K562 (cell line): ENCODE measurements around the gene MTHFS. TPM values are rescaled to one million over a fixed set of nuclear protein-coding genes. Genes with fewer than 3 reads are reported as not detected.

Source experiments
- ATAC-seq: fragments of 200-7000 bp; cut with Tn5 transposase; 3 replicates; pipeline ENCODE4 v1.9.1; 2020; ENCODE audit warnings: moderate library complexity
- BruUV-seq: library from RNA; stranded (reverse); fragments of 400-500 nt; replicated peaks from 2 replicates; lab custom pipeline; 2021; lab: Mats Ljungman, UMichigan
- CTCF ChIA-PET: fragments of 300-600 bp; formaldehyde crosslinking; extraction: SDS; loops from one replicate; lab custom pipeline; 2021; ENCODE audit warnings: low intra/inter-chr PET ratio; lab: Yijun Ruan, JAX
- POLR2A ChIA-PET: fragments of 300-600, 350-650 bp; sonication (Branson Sonifier 250); formaldehyde crosslinking; extraction: SDS; loops from one replicate; lab custom pipeline; 2021; ENCODE audit warnings: antibody characterized with exemption, inconsistent platforms; lab: Yijun Ruan, JAX
- DNase-seq, 4 experiments: peaks; one replicate each; pipeline versions ENCODE4 v3.0.0 to v3.0.0-alpha.2; 2011 to 2018; ENCODE audit warnings: low spot score in 3 of 4, mixed read lengths in 3 of 4; ENCODE audit errors: extremely low read depth in 1 of 4
- FAIRE-seq: peaks from 2 replicates; lab custom pipeline; 2011; peaks lifted over from hg19 to GRCh38; lab: Jason Lieb, UNC
- H2AFZ ChIP-seq: 2 replicates; pipeline ENCODE4 v1.6.0; 2011; ENCODE audit warnings: low read depth, low read length, control low read depth, inconsistent platforms
- H3K27ac ChIP-seq: fragments of 200-600 bp; 3 replicates; pipeline ENCODE4 v1.8.0; 2011; ENCODE audit warnings: low read depth, mild to moderate bottlenecking, control low read depth, inconsistent platforms, low read length, moderate library complexity, mixed read lengths; ENCODE audit errors: extremely low read depth
- H3K27me3 ChIP-seq, 2 experiments: fragments of 300-600 bp in 1 of 2; 2 replicates in 1 of 2; 3 replicates in 1 of 2; pipeline versions ENCODE4 v1.6.0 to v1.8.0; 2011; ENCODE audit warnings: inconsistent platforms in 2 of 2, low read length in 2 of 2, mild to moderate bottlenecking in 1 of 2, mixed read lengths in 1 of 2, moderate library complexity in 1 of 2; ENCODE audit not compliant: control insufficient read depth in 2 of 2, insufficient read depth in 2 of 2
- H3K36me3 ChIP-seq: fragments of 300-600 bp; 3 replicates; pipeline ENCODE4 v1.8.0; 2011; ENCODE audit warnings: mild to moderate bottlenecking, low read length, inconsistent platforms; ENCODE audit not compliant: control insufficient read depth, insufficient read depth
- H3K4me1 ChIP-seq, 2 experiments: fragments of 200-600 bp in 1 of 2; replicated peaks in 1 of 2; 2 replicates in 1 of 2; 3 replicates in 1 of 2; pipeline versions ENCODE4 v1.5.1 to v1.8.0; 2011; ENCODE audit warnings: inconsistent platforms in 2 of 2, low read length in 2 of 2, mild to moderate bottlenecking in 1 of 2, mixed read lengths in 1 of 2, moderate library complexity in 1 of 2; ENCODE audit not compliant: control insufficient read depth in 2 of 2, insufficient read depth in 2 of 2
- H3K4me2 ChIP-seq: 2 replicates; pipeline ENCODE4 v1.6.1; 2011; ENCODE audit warnings: low read length, control low read depth, inconsistent platforms, mixed read lengths; ENCODE audit not compliant: insufficient read depth
- H3K4me3 ChIP-seq: fragments of 200-600 bp; sonication (generic), shearing (Covaris generic); 2 replicates; pipeline ENCODE4 v1.5.1; 2016; ENCODE audit warnings: control low read depth, inconsistent platforms
- H3K79me2 ChIP-seq: fragments of 200-600 bp; 3 replicates; pipeline ENCODE4 v1.8.0; 2011; ENCODE audit warnings: low read length, inconsistent platforms; ENCODE audit not compliant: control insufficient read depth, insufficient read depth
- H3K9ac ChIP-seq, 2 experiments: 2 replicates each; pipeline versions ENCODE4 v1.6.0 to v1.6.1; 2011; ENCODE audit warnings: low read depth in 2 of 2, low read length in 2 of 2, control low read depth in 1 of 2, inconsistent platforms in 1 of 2, mild to moderate bottlenecking in 1 of 2, mixed read lengths in 1 of 2; ENCODE audit not compliant: insufficient read depth in 1 of 2
- H3K9me1 ChIP-seq: one replicate; pipeline ENCODE4 v1.6.0; 2011; ENCODE audit warnings: inconsistent platforms, mild to moderate bottlenecking, low read length, moderate library complexity; ENCODE audit not compliant: control insufficient read depth, insufficient read depth
- H3K9me3 ChIP-seq: replicated peaks from 2 replicates; pipeline ENCODE4 v1.5.1; 2011; ENCODE audit warnings: low read depth, low read length, inconsistent platforms; ENCODE audit not compliant: control insufficient read depth, insufficient read depth
- H4K20me1 ChIP-seq: replicated peaks from 2 replicates; pipeline ENCODE4 v1.6.1; 2011; ENCODE audit warnings: low read length, inconsistent platforms, mixed read lengths; ENCODE audit not compliant: control insufficient read depth, insufficient read depth
- ARNT ChIP-seq, 2 experiments: fragments of 450-650 bp; IDR thresholded peaks; 2 replicates each; pipeline ENCODE4 v1.6.1; 2016; ENCODE audit warnings: mild to moderate bottlenecking in 1 of 2
- CBFA2T3 ChIP-seq: fragments of 450-650 bp; IDR thresholded peaks from 2 replicates; pipeline ENCODE4 v1.6.1; 2017
- CHD4 ChIP-seq: fragments of 200-600 bp; sonication (generic); IDR thresholded peaks from 3 replicates; pipeline ENCODE4 v1.6.1; 2012; ENCODE audit warnings: low read depth, mild to moderate bottlenecking, mixed read lengths, low read length, inconsistent platforms; ENCODE audit not compliant: insufficient read depth, insufficient replicate concordance, poor library complexity, severe bottlenecking
- EHMT2 ChIP-seq: fragments of 450-650 bp; IDR thresholded peaks from 2 replicates; pipeline ENCODE4 v1.6.1; 2018; ENCODE audit warnings: antibody characterized with exemption
- HDAC6 ChIP-seq: IDR thresholded peaks from 2 replicates; pipeline ENCODE4 v1.6.1; 2012; ENCODE audit warnings: low read depth, mild to moderate bottlenecking, control low read depth, inconsistent platforms, low read length, moderate library complexity
- POLR2H ChIP-seq: IDR thresholded peaks from 2 replicates; pipeline ENCODE4 v1.6.1; 2016; ENCODE audit warnings: missing genetic modification characterization, low read depth, mild to moderate bottlenecking, control low read depth, missing compliant biosample characterization, moderate library complexity
- PRPF4 ChIP-seq: fragments of 200-400 bp; formaldehyde crosslinking; IDR thresholded peaks from one replicate; pipeline ENCODE4 v1.6.1; 2017; ENCODE audit warnings: low read length, low read depth, mild to moderate bottlenecking; ENCODE audit not compliant: insufficient read depth, poor library complexity, severe bottlenecking
- SMARCE1 ChIP-seq: fragments of 450-650 bp; IDR thresholded peaks from 2 replicates; pipeline ENCODE4 v1.7.1; 2016; ENCODE audit warnings: mild to moderate bottlenecking
- ZFP36 ChIP-seq: fragments of 150-350 bp; IDR thresholded peaks from 2 replicates; pipeline ENCODE4 v1.6.1; 2018; ENCODE audit warnings: low read length, low read depth; ENCODE audit not compliant: partially characterized antibody
- ZNF165 ChIP-seq: fragments of 250-450 bp; sonication (Bioruptor Pico); IDR thresholded peaks from 2 replicates; pipeline ENCODE4 v1.4.0; 2020; ENCODE audit warnings: borderline replicate concordance
- ZNF224 ChIP-seq: sonication (generic); formaldehyde crosslinking; IDR thresholded peaks from 2 replicates; pipeline ENCODE4 v1.8.0; 2022; ENCODE audit warnings: mild to moderate bottlenecking, missing genetic modification reagents
- ZNF398 ChIP-seq: fragments of 250-450 bp; sonication (Bioruptor Pico); IDR thresholded peaks from 2 replicates; pipeline ENCODE4 v1.8.0; 2021; ENCODE audit warnings: moderate library complexity, mild to moderate bottlenecking, inconsistent platforms
- ZNF740 ChIP-seq, 3 experiments: fragments of 200-800 bp in 1 of 3; sonication (Bioruptor generic) in 1 of 3; sonication (generic) in 1 of 3; formaldehyde crosslinking in 1 of 3; IDR thresholded peaks; 2 replicates each; pipeline versions ENCODE4 v1.6.1 to v1.8.0; 2016 to 2022; ENCODE audit warnings: mild to moderate bottlenecking in 2 of 3, missing compliant biosample characterization in 2 of 3, missing genetic modification characterization in 2 of 3, missing genetic modification reagents in 1 of 3
- WGBS: fragments of 100-300 bp; shearing (Covaris generic); methylation state at CpG from one replicate; pipeline ENCODE4 v1.1.6; 2016; ENCODE audit warnings: low coverage, mixed read lengths; ENCODE audit not compliant: insufficient coverage; ENCODE audit errors: missing lambda C conversion rate; 5-methylcytosine and 5-hydroxymethylcytosine counted together
- in situ Hi-C: fragments of 300-500 bp; cut with MboI; formaldehyde crosslinking; loops from 4 replicates; pipeline ENCODE4 v1.15.0; 2018; ENCODE audit warnings: inconsistent platforms, mixed read lengths
- intact Hi-C: fragments of 100-400 bp; cut with micrococcal nuclease; formaldehyde crosslinking; loops from 2 replicates; pipeline ENCODE4 v1.14.2; 2022
- polyA plus RNA-seq, 8 experiments: library from polyadenylated mRNA; depleted of rRNA in 4 of 8; stranded (reverse) in 5 of 8; unstranded in 3 of 8; fragments of >200 nt; fragmentation: Nextera tagmentation in 2 of 8; fragmentation: Illumina TruSeq in 1 of 8; extraction: Ambion mirVana in 2 of 8; extraction: Trizol in 1 of 8; gene quantifications; 2 replicates each; pipeline versions ENCODE4 v1.2.1 to v1.2.3, GENCODE V29; 2011 to 2014; ENCODE audit warnings: inconsistent platforms in 1 of 8, missing spikeins in 1 of 8
- total RNA-seq, 7 experiments: library from RNA; depleted of rRNA in 6 of 7; stranded (reverse); fragments of >200 nt in 6 of 7; fragmentation: Illumina TruSeq in 2 of 7; extraction: Trizol in 2 of 7; gene quantifications; 2 replicates each; pipeline versions ENCODE4 v1.2.1 to v1.2.3, GENCODE V29; 2011 to 2021; ENCODE audit warnings: low replicate concordance in 1 of 7
- TF ChIP-seq, protein P1 (sequence below): fragments of 250-450 bp; sonication (Bioruptor Pico); IDR thresholded peaks from 2 replicates; pipeline ENCODE4 v1.8.0; 2022; ENCODE audit warnings: inconsistent platforms
- TF ChIP-seq, protein P2 (sequence below): fragments of 200-800 bp; sonication (Bioruptor generic); IDR thresholded peaks from 2 replicates; pipeline ENCODE4 v1.6.1; 2017; ENCODE audit warnings: missing genetic modification characterization, missing compliant biosample characterization

Gene MTHFS
- total and polyA plus RNA-seq, 9 of the 15 experiments (the other 6 are each of a cell fraction or from before 2014, with no cell fraction given) = 17.8 to 79.3 (median 41.7) TPM

- FAIRE-seq (no peak), ATAC-seq (peak; percentile 56; the same call in 2 of the 3 replicates), DNase-seq (peak in 1 of 4 experiments; percentile 17)
- Histone ChIP-seq H3K4me2 (no peak overlapping the region), H3K9ac (no peak overlapping the region), H4K20me1 (no peaks in the 10 kb centered on the region; the same call in 1 of the 2 replicates), H3K4me1 (no peaks in the 10 kb centered on the region; a peak in 1 of 5 replicates), H3K9me1 (no peaks in the 10 kb centered on the region), H3K27ac (no peak overlapping the region), H2AFZ (no peak overlapping the region), H3K36me3 (no peaks in the 10 kb centered on the region), H3K27me3 (peaks cover 9 to 49% of the 10 kb centered on the region in 2 experiments), H3K4me3 (no peak overlapping the region), H3K79me2 (no peaks in the 10 kb centered on the region), H3K9me3 (no peaks in the 10 kb centered on the region)
- WGBS = 0% methylated on average over 5 of the region's 6 CpGs
- BruUV-seq = no TSS peak
- in situ Hi-C loops = no loop called here
- intact Hi-C loops = no loop called here
- POLR2A ChIA-PET = interaction anchor here (0.7 kb wide), 1 partner anchor 96 kb away, joined by 3 read pairs; no protein-coding TSS in a partner anchor
- CTCF ChIA-PET = no interaction called here
- no peak for TF ChIP-seq SMARCE1
- TF ChIP-seq ZNF165 = no peak
- TF ChIP-seq CBFA2T3 = 0 out of 2 replicates have a peak, but pooled peaks have one; percentile 7
- no peak for TF ChIP-seq CHD4
- no peak for TF ChIP-seq HDAC6
- TF ChIP-seq POLR2H (tag) = no peak
- no peak for TF ChIP-seq ZNF398 (CRISPR knock-in tag)
- TF ChIP-seq, protein P1, sequence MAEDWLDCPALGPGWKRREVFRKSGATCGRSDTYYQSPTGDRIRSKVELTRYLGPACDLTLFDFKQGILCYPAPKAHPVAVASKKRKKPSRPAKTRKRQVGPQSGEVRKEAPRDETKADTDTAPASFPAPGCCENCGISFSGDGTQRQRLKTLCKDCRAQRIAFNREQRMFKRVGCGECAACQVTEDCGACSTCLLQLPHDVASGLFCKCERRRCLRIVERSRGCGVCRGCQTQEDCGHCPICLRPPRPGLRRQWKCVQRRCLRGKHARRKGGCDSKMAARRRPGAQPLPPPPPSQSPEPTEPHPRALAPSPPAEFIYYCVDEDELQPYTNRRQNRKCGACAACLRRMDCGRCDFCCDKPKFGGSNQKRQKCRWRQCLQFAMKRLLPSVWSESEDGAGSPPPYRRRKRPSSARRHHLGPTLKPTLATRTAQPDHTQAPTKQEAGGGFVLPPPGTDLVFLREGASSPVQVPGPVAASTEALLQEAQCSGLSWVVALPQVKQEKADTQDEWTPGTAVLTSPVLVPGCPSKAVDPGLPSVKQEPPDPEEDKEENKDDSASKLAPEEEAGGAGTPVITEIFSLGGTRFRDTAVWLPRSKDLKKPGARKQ (CRISPR knock-in tag) = no peak
- no peak for TF ChIP-seq ARNT (IDR thresholded peaks at IDR 0.05)
- no peak for TF ChIP-seq EHMT2
- TF ChIP-seq ZNF224 (CRISPR knock-in tag) = no peak
- peak; percentile 66 for TF ChIP-seq ZFP36
- no peak for TF ChIP-seq PRPF4
- TF ChIP-seq, protein P2, sequence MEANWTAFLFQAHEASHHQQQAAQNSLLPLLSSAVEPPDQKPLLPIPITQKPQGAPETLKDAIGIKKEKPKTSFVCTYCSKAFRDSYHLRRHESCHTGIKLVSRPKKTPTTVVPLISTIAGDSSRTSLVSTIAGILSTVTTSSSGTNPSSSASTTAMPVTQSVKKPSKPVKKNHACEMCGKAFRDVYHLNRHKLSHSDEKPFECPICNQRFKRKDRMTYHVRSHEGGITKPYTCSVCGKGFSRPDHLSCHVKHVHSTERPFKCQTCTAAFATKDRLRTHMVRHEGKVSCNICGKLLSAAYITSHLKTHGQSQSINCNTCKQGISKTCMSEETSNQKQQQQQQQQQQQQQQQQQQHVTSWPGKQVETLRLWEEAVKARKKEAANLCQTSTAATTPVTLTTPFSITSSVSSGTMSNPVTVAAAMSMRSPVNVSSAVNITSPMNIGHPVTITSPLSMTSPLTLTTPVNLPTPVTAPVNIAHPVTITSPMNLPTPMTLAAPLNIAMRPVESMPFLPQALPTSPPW (CRISPR knock-in tag) = peak; percentile 57
- TF ChIP-seq ZNF740 (CRISPR knock-in tag; IDR thresholded peaks at IDR 0.05) = no peak
- no peak for TF ChIP-seq ZNF740 (tag; IDR thresholded peaks at IDR 0.05)
Observed at GRCh38 chr15:79816571-79816970, 80.2 kb downstream of the MTHFS start.
